Measurements from ENCODE around the gene RARG.

- TF ChIP-seq, protein P1, sequence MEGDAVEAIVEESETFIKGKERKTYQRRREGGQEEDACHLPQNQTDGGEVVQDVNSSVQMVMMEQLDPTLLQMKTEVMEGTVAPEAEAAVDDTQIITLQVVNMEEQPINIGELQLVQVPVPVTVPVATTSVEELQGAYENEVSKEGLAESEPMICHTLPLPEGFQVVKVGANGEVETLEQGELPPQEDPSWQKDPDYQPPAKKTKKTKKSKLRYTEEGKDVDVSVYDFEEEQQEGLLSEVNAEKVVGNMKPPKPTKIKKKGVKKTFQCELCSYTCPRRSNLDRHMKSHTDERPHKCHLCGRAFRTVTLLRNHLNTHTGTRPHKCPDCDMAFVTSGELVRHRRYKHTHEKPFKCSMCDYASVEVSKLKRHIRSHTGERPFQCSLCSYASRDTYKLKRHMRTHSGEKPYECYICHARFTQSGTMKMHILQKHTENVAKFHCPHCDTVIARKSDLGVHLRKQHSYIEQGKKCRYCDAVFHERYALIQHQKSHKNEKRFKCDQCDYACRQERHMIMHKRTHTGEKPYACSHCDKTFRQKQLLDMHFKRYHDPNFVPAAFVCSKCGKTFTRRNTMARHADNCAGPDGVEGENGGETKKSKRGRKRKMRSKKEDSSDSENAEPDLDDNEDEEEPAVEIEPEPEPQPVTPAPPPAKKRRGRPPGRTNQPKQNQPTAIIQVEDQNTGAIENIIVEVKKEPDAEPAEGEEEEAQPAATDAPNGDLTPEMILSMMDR (IDR thresholded peaks at IDR 0.05), result no peak
- no peak for TF ChIP-seq POLR2A (IDR thresholded peaks at IDR 0.05)
These were observed 14.1 kb downstream of the RARG start for GRCh38 chr12:53217931-53218307.
